GM23338 (cell line): Measurements from ENCODE around the gene C1orf50.

Experiments
- CTCF ChIP-seq, 2 experiments: fragments of 200-600 bp in 1 of 2; sonication (generic) in 1 of 2; conservative IDR thresholded peaks; 2 replicates each; pipeline versions ENCODE4 v1.5.1 to v1.6.1; 2016 to 2017; ENCODE audit warnings: antibody characterized with exemption in 2 of 2, low read depth in 2 of 2, mild to moderate bottlenecking in 2 of 2, moderate library complexity in 1 of 2
- EZH2 ChIP-seq: fragments of 200-600 bp; sonication (generic); IDR thresholded peaks from one replicate; pipeline ENCODE4 v1.8.0; 2017; ENCODE audit warnings: antibody characterized with exemption, mild to moderate bottlenecking, low read depth; ENCODE audit not compliant: unreplicated experiment
- POLR2AphosphoS5 ChIP-seq: IDR thresholded peaks from 2 replicates; pipeline ENCODE4 v1.6.1; 2016; ENCODE audit warnings: antibody characterized with exemption, low read depth
- ZNF114 ChIP-seq: fragments of 250-450 bp; sonication (Bioruptor Pico); IDR thresholded peaks from 2 replicates; pipeline ENCODE4 v1.5.0; 2020; ENCODE audit warnings: mild to moderate bottlenecking, moderate library complexity

GRCh38 chr1:42737986-42738677 lies 28.9 kb upstream of the C1orf50 start:
- TF ChIP-seq CTCF (conservative IDR thresholded peaks at IDR 0.05; ENCODE audit: low read depth in 2 of 2): no peak
- no peak for TF ChIP-seq EZH2
- no peak for TF ChIP-seq POLR2AphosphoS5
- TF ChIP-seq ZNF114 (CRISPR knock-in tag): no peak
